Mesothelial cell of epicardium (in vitro differentiated cells): ENCODE results near the gene CSN2. TPM values are rescaled to one million over a fixed set of nuclear protein-coding genes. Genes with fewer than 3 reads are reported as not detected.
"Not testable (repeated sequence)": the region's sequence is repeated elsewhere in the genome, so short reads cannot be mapped to it uniquely, and the experiment has no call there.

ENCODE experiments used
- DNase-seq, 2 experiments: peaks; one replicate each; pipeline ENCODE4 v3.0.0; 2021; ENCODE audit warnings: low spot score in 2 of 2; ENCODE audit not compliant: unreplicated experiment in 2 of 2
- H3K27ac Mint-ChIP-seq: 2 replicates; pipeline ENCODE4 v1.8.0; 2021; ENCODE audit warnings: mixed read lengths
- H3K27me3 Mint-ChIP-seq: 2 replicates; pipeline ENCODE4 v1.8.0; 2021; ENCODE audit warnings: low read depth, mixed read lengths
- H3K36me3 Mint-ChIP-seq: 2 replicates; pipeline ENCODE4 v1.8.0; 2021; ENCODE audit warnings: mixed read lengths
- H3K4me1 Mint-ChIP-seq: 2 replicates; pipeline ENCODE4 v1.8.0; 2021; ENCODE audit warnings: mixed read lengths
- H3K4me3 Mint-ChIP-seq: 2 replicates; pipeline ENCODE4 v1.8.0; 2021; ENCODE audit warnings: mild to moderate bottlenecking, moderate library complexity, mixed read lengths
- H3K9me3 Mint-ChIP-seq: 2 replicates; pipeline ENCODE4 v1.8.0; 2021; ENCODE audit warnings: mixed read lengths
- total RNA-seq: library from RNA; stranded (reverse); gene quantifications from 3 replicates; pipeline ENCODE4 v1.2.1, GENCODE V29; 2021
- TF ChIP-seq, protein P1 (sequence below): fragments of 200-600 bp; sonication (generic); IDR thresholded peaks from one replicate; pipeline ENCODE4 v1.5.0; 2021; ENCODE audit warnings: antibody characterized with exemption; ENCODE audit not compliant: unreplicated experiment

The CSN2 gene
- total RNA-seq, 1 donor from 2014 or later: not detected

DNA sequence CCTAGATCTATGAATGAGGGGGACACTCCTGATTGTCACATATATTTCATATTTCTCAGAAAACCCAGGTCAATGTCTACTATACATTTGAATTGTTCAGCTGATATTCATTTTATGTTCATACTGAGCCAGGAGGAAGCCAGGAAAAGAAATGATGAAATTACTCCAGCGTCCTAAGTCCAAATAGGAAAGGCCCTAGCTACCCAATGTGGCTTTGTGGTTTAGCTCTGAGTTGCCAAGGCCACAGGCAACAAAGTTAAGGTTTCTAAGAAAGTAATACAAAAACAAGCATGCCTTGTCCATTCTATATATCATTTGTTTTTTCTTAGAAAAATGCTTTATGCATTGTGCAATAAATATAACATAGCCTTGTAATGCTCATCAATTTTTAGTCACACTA lies 4.5 kb upstream of the CSN2 start:
- Mint-ChIP-seq H3K27ac (no peak overlapping the region), H3K4me3 (no peak overlapping the region), H3K27me3 (peaks cover 7% of the 10 kb centered on the region), H3K36me3 (no peaks in the 10 kb centered on the region), H3K9me3 (no peaks in the 10 kb centered on the region), H3K4me1 (no peaks in the 10 kb centered on the region)
- no peak for DNase-seq
- TF ChIP-seq, protein P1, sequence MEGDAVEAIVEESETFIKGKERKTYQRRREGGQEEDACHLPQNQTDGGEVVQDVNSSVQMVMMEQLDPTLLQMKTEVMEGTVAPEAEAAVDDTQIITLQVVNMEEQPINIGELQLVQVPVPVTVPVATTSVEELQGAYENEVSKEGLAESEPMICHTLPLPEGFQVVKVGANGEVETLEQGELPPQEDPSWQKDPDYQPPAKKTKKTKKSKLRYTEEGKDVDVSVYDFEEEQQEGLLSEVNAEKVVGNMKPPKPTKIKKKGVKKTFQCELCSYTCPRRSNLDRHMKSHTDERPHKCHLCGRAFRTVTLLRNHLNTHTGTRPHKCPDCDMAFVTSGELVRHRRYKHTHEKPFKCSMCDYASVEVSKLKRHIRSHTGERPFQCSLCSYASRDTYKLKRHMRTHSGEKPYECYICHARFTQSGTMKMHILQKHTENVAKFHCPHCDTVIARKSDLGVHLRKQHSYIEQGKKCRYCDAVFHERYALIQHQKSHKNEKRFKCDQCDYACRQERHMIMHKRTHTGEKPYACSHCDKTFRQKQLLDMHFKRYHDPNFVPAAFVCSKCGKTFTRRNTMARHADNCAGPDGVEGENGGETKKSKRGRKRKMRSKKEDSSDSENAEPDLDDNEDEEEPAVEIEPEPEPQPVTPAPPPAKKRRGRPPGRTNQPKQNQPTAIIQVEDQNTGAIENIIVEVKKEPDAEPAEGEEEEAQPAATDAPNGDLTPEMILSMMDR: no peak

- TF ChIP-seq, protein P1: no peak
- H3K9me3 Mint-ChIP-seq: no peaks in the 10 kb centered on the region
- H3K27ac Mint-ChIP-seq: no peak overlapping the region
- H3K4me1 Mint-ChIP-seq: peaks cover 6% of the 10 kb centered on the region
- H3K4me3 Mint-ChIP-seq: no peak overlapping the region
- no peaks in the 10 kb centered on the region for H3K36me3 Mint-ChIP-seq
- no peaks in the 10 kb centered on the region for H3K27me3 Mint-ChIP-seq
- no peak for DNase-seq
These were observed 8.3 kb downstream of the CSN2 start for GRCh38 chr4:69957209-69957608.

GRCh38 chr4:69951602-69952001 lies 13.9 kb downstream of the CSN2 start:
- Mint-ChIP-seq H3K27ac (no peak overlapping the region), H3K9me3 (peaks cover 9% of the 10 kb centered on the region), H3K27me3 (no peaks in the 10 kb centered on the region), H3K36me3 (no peaks in the 10 kb centered on the region), H3K4me1 (peaks cover 9% of the 10 kb centered on the region), H3K4me3 (no peak overlapping the region)
- no peak for DNase-seq
- TF ChIP-seq, protein P1: no peak

GRCh38 chr4:69936566-69936965 lies 29.0 kb downstream of the CSN2 start:
- Mint-ChIP-seq H3K36me3 (no peaks in the 10 kb centered on the region), H3K27me3 (no peaks in the 10 kb centered on the region), H3K27ac (no peak overlapping the region), H3K4me3 (no peak overlapping the region), H3K4me1 (peaks cover 17% of the 10 kb centered on the region), H3K9me3 (no peaks in the 10 kb centered on the region)
- no peak for DNase-seq
- TF ChIP-seq, protein P1: no peak

DNA sequence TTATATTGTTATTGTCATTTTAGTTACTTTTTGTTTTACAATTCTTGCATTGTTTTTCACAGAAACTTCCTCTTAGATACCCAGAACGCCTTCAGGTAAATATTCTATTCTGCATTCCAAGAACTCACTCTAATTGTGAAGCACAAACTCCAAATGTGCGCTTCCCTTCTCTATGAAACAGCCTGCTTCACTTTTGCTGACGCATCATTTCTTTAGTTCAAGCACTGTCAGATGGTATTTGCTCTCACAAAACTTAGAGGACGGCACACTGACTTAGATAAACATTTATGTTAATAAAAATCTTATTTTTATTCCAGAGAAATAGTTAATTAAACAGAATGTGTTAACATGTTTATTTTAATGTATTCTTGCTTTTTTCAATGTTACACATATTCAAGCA lies 31.4 kb downstream of the CSN2 start:
- TF ChIP-seq, protein P1: no peak
- no peak overlapping the region for H3K4me3 Mint-ChIP-seq

DNA sequence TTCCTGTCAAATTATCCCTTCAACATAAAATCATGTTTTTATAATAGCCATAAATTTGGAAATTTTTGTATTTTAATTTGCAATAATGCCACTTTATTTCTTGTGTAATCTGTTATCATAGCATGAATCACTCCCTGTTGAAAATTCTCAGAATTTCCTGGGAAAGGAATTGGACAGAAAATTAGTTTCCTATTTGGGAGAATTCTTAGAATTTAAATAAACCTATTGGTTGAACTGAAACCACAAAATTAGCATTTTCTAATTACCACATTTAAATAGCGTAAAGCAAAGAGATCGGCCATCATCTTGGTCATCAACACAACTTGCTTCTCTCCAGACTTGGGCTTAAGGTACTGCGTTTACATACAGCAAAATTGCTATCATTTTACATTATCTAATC lies 34.8 kb downstream of the CSN2 start, which contains the start of gene CSN1S1:
TSS of gene CSN1S1 (plus strand) at position 301 of the 400 bp plus-strand sequence. CDS start 1,488 bp downstream, outside the sequence.
- H3K27me3 Mint-ChIP-seq: no peaks in the 10 kb centered on the region
- H3K27ac Mint-ChIP-seq: no peak within 1 kb of the TSS
- peaks cover 10% of the 10 kb centered on the region for H3K4me1 Mint-ChIP-seq
- no peak within 1 kb of the TSS for H3K4me3 Mint-ChIP-seq
- no peak for DNase-seq
- no peaks in the 10 kb centered on the region for H3K9me3 Mint-ChIP-seq
- H3K36me3 Mint-ChIP-seq: no peaks in the 10 kb centered on the region
- TF ChIP-seq, protein P1: no peak

More for the DNA sequence above, 31.4 kb downstream of the CSN2 start:
- Mint-ChIP-seq H3K36me3 (no peaks in the 10 kb centered on the region), H3K27ac (no peak overlapping the region), H3K9me3 (no peaks in the 10 kb centered on the region), H3K4me1 (peaks cover 17% of the 10 kb centered on the region), H3K27me3 (no peaks in the 10 kb centered on the region)
- no peak for DNase-seq

DNA sequence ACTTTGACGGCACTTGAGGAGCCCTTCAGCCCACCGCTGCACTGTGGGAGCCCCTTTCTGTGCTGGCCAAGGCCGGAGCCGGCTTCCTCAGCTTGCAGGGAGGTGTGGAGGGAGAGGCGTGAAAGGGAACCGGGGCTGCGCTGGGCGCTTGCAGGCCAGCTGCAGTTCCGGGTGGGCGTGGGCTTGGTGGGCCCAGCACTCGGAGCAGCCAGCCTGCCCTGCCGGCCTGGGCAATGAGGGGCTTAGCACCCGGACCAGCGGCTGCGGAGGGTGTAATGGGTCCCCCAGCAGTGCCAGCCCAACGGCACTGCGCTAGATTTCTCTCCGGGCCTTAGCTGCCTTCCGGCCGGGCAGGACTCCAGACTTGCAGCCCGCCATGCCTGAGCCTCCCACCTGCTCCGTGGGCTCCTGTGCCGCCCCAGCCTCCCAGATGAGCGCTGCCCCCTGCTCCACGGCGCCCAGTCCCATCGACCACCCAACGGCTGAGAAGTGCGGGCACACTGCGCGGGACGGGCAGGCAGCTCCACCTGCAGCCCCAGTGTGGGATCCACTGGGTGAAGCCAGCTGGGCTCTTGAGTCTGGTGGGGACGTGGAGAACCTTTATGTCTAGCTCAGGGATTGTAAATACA lies 41.6 kb downstream of the CSN2 start:
- not testable (repeated sequence) for DNase-seq, H3K4me3 Mint-ChIP-seq, H3K9me3 Mint-ChIP-seq, H3K27me3 Mint-ChIP-seq, H3K4me1 Mint-ChIP-seq, H3K27ac Mint-ChIP-seq, H3K36me3 Mint-ChIP-seq
